ENCODE data around the gene GDI2.

GRCh38 chr10:5829267-5829666 lies 16.0 kb upstream of the GDI2 start:
- TF ChIP-seq CTCF (conservative IDR thresholded peaks at IDR 0.05; ENCODE audit: low read length) (no peak), EZH2phosphoT487 (IDR thresholded peaks at IDR 0.05; ENCODE audit: borderline replicate concordance, low read depth, low read length) (no peak)

Measured in OCI-LY7 (cell line).